ENCODE data around the gene OR2T1. TPM values are rescaled to one million over a fixed set of nuclear protein-coding genes. Genes with fewer than 3 reads are reported as not detected.

OR2T1 gene
- polyA plus RNA-seq, 1 of the 3 experiments (the other 2 are of a cell fraction), result not detected

GRCh38 chr1:248366609-248367008 lies 36.2 kb upstream of the OR2T1 start (continued):
- TF ChIP-seq TAF1 (IDR thresholded peaks at IDR 0.05; ENCODE audit: borderline replicate concordance, low read depth, low read length), result no peak
- TF ChIP-seq TEAD4 (IDR thresholded peaks at IDR 0.05; ENCODE audit: borderline replicate concordance, insufficient read depth), result no peak
- no peak for TF ChIP-seq CHD2 (IDR thresholded peaks at IDR 0.05; ENCODE audit: low read length, partially characterized antibody)

- Histone ChIP-seq H3K27ac (ENCODE audit: low read depth in 2 of 2, low read length in 1 of 2) (no peak overlapping the region), H3K79me2 (ENCODE audit: insufficient read depth) (no peaks in the 10 kb centered on the region), H3K27me3 (ENCODE audit: insufficient read depth) (no peaks in the 10 kb centered on the region), H3K4me1 (ENCODE audit: control insufficient read depth in 1 of 2, insufficient read depth in 2 of 2, low read depth in 1 of 2, low read length in 1 of 2) (no peaks in the 10 kb centered on the region), H3F3A (replicated peaks; ENCODE audit: insufficient read depth) (no peaks in the 10 kb centered on the region), H3K4me2 (no peak overlapping the region), H3K9me3 (no peaks in the 10 kb centered on the region), H2AFZ (ENCODE audit: low read depth) (no peak overlapping the region), H3K4me3 (ENCODE audit: low read depth in 2 of 2, low read length in 1 of 2) (no peak overlapping the region), H3K9ac (no peak overlapping the region), H3K9me2 (no peaks in the 10 kb centered on the region), H4K20me1 (ENCODE audit: insufficient read depth) (no peaks in the 10 kb centered on the region), H3K36me3 (replicated peaks in 1 of 2; ENCODE audit: control insufficient read depth in 1 of 2, insufficient read depth in 2 of 2, low read length in 1 of 2) (no peaks in the 10 kb centered on the region)
- POLR2A ChIA-PET, result no interaction called here
- TF ChIP-seq REST (IDR thresholded peaks at IDR 0.05; ENCODE audit: low read depth, low read length) (no peak), EZH2phosphoT487 (IDR thresholded peaks at IDR 0.05; ENCODE audit: borderline replicate concordance, low read depth) (no peak), IRF3 (IDR thresholded peaks at IDR 0.05; ENCODE audit: low read depth, low read length) (no peak), FOXM1 (IDR thresholded peaks at IDR 0.05; ENCODE audit: low read depth) (no peak)
- DNase-seq, result no peak
- CTCF ChIA-PET, result no interaction called here
- 2% methylated on average over 5 of the region's 5 CpGs for WGBS (ENCODE audit: low lambda C conversion rate)
Measured at GRCh38 chr1:248372394-248372793, 30.5 kb upstream of the OR2T1 start.

GRCh38 chr1:248373761-248374160 lies 29.1 kb upstream of the OR2T1 start:
- Histone ChIP-seq H2AFZ (ENCODE audit: low read depth) (no peak overlapping the region), H3K4me1 (ENCODE audit: control insufficient read depth in 1 of 2, insufficient read depth in 2 of 2, low read depth in 1 of 2, low read length in 1 of 2) (no peaks in the 10 kb centered on the region), H3K4me2 (no peak overlapping the region), H3K9me3 (no peaks in the 10 kb centered on the region), H4K20me1 (ENCODE audit: insufficient read depth) (no peaks in the 10 kb centered on the region), H3F3A (replicated peaks; ENCODE audit: insufficient read depth) (no peaks in the 10 kb centered on the region), H3K36me3 (replicated peaks in 1 of 2; ENCODE audit: control insufficient read depth in 1 of 2, insufficient read depth in 2 of 2, low read length in 1 of 2) (no peaks in the 10 kb centered on the region), H3K79me2 (ENCODE audit: insufficient read depth) (no peaks in the 10 kb centered on the region), H3K9me2 (no peaks in the 10 kb centered on the region), H3K4me3 (ENCODE audit: low read depth in 2 of 2, low read length in 1 of 2) (no peak overlapping the region), H3K27me3 (ENCODE audit: insufficient read depth) (no peaks in the 10 kb centered on the region), H3K27ac (ENCODE audit: low read depth in 2 of 2, low read length in 1 of 2) (no peak overlapping the region), H3K9ac (no peak overlapping the region)
- no peak for DNase-seq
- TF ChIP-seq EZH2phosphoT487 (IDR thresholded peaks at IDR 0.05; ENCODE audit: borderline replicate concordance, low read depth) (no peak), CHD2 (IDR thresholded peaks at IDR 0.05; ENCODE audit: low read length, partially characterized antibody) (no peak), GATA2 (CRISPR knock-in tag; IDR thresholded peaks at IDR 0.05) (no peak), TCF12 (IDR thresholded peaks at IDR 0.05) (no peak), FOXJ3 (CRISPR knock-in tag; IDR thresholded peaks at IDR 0.05) (no peak), EP300 (IDR thresholded peaks at IDR 0.05; ENCODE audit: borderline replicate concordance in 1 of 2, low read depth in 1 of 2, low read length in 1 of 2) (no peak), TEAD4 (IDR thresholded peaks at IDR 0.05; ENCODE audit: borderline replicate concordance, insufficient read depth) (no peak)
- ChIA-PET CTCF (no interaction called here), POLR2A (no interaction called here)
- 0% methylated on average over 4 of the region's 4 CpGs for WGBS (ENCODE audit: low lambda C conversion rate)
